SK-N-MC (cell line): ENCODE measurements around the gene ZNF331.
"Not testable (repeated sequence)": the region's sequence is repeated elsewhere in the genome, so short reads cannot be mapped to it uniquely, and the experiment has no call there.

ENCODE experiments used
- EZH2 ChIP-seq: fragments of 200-600 bp; sonication (generic); IDR thresholded peaks from one replicate; pipeline ENCODE4 v1.6.1; 2017; ENCODE audit warnings: antibody characterized with exemption
- FOXP2 ChIP-seq: optimal IDR thresholded peaks from 2 replicates; pipeline ENCODE3; 2011; ENCODE audit warnings: mild to moderate bottlenecking, moderate library complexity; ENCODE audit not compliant: insufficient read depth; ENCODE audit errors: extremely low read length, control extremely low read depth
- POLR2AphosphoS5 ChIP-seq: IDR thresholded peaks from 2 replicates; pipeline ENCODE4 v1.6.1; 2012; ENCODE audit warnings: mild to moderate bottlenecking, low read depth, low read length, borderline replicate concordance

GRCh38 chr19:53503671-53504364 lies 34.1 kb upstream of the ZNF331 start:
- not testable (repeated sequence) for TF ChIP-seq EZH2, POLR2AphosphoS5, FOXP2
